SK-N-SH (cell line): ENCODE measurements around the gene TP53I13. TPM values are rescaled to one million over a fixed set of nuclear protein-coding genes. Genes with fewer than 3 reads are reported as not detected.
A peak's percentile ranks its signal among the peaks of the same experiment; 100 is the strongest.

Experiments
- CTCF ChIA-PET: fragments of 300-600, 350-600 bp; formaldehyde crosslinking; extraction: SDS; loops from one replicate; lab custom pipeline; 2021; lab: Yijun Ruan, JAX
- POLR2A ChIA-PET: fragments of 350-600 bp; sonication (Branson Sonifier 250); formaldehyde crosslinking; extraction: SDS; loops from one replicate; lab custom pipeline; 2020; ENCODE audit warnings: antibody characterized with exemption, inconsistent platforms; lab: Yijun Ruan, JAX
- DNase-seq: peaks from one replicate; pipeline ENCODE4 v3.0.0; 2012
- H2AFZ ChIP-seq: fragments of 200-600 bp; sonication (generic); 2 replicates; pipeline ENCODE4 v1.8.1; 2016; ENCODE audit warnings: antibody characterized with exemption, mild to moderate bottlenecking, low read depth
- H3F3A ChIP-seq: fragments of 200-600 bp; sonication (generic); replicated peaks from 2 replicates; pipeline ENCODE3; 2016; ENCODE audit warnings: antibody characterized with exemption, mild to moderate bottlenecking; ENCODE audit not compliant: insufficient read depth
- H3K27ac ChIP-seq, 2 experiments: fragments of 200-500 bp in 1 of 2; fragments of 200-600 bp in 1 of 2; sonication (Bioruptor generic) in 1 of 2; sonication (generic), shearing (Covaris generic) in 1 of 2; 2 replicates each; pipeline versions ENCODE4 v1.5.1 to v1.6.1; 2014 to 2016; ENCODE audit warnings: low read depth in 2 of 2, inconsistent platforms in 1 of 2, low read length in 1 of 2, mild to moderate bottlenecking in 1 of 2, mixed read lengths in 1 of 2
- H3K27me3 ChIP-seq: fragments of 200-600 bp; sonication (generic), shearing (Covaris generic); 2 replicates; pipeline ENCODE4 v1.6.1; 2016; ENCODE audit warnings: mixed run types; ENCODE audit not compliant: insufficient read depth
- H3K36me3 ChIP-seq, 2 experiments: fragments of 200-500 bp in 1 of 2; fragments of 200-600 bp in 1 of 2; sonication (Bioruptor generic) in 1 of 2; sonication (generic) in 1 of 2; replicated peaks in 1 of 2; 2 replicates each; pipeline versions ENCODE3 to v1.5.1; 2014 to 2016; ENCODE audit warnings: low read length in 1 of 2, mild to moderate bottlenecking in 1 of 2; ENCODE audit not compliant: insufficient read depth in 2 of 2, control insufficient read depth in 1 of 2
- H3K4me1 ChIP-seq, 2 experiments: fragments of 200-500 bp in 1 of 2; fragments of 200-600 bp in 1 of 2; sonication (Bioruptor generic) in 1 of 2; sonication (generic), shearing (Covaris generic) in 1 of 2; 2 replicates each; pipeline versions ENCODE4 v1.5.1 to v1.6.1; 2014 to 2016; ENCODE audit warnings: low read depth in 1 of 2, low read length in 1 of 2, mixed run types in 1 of 2; ENCODE audit not compliant: insufficient read depth in 2 of 2, control insufficient read depth in 1 of 2
- H3K4me2 ChIP-seq: fragments of 200-600 bp; sonication (generic), shearing (Covaris generic); 2 replicates; pipeline ENCODE4 v1.6.1; 2017; ENCODE audit warnings: mixed run types
- H3K4me3 ChIP-seq, 2 experiments: fragments of 200-500 bp in 1 of 2; fragments of 200-600 bp in 1 of 2; sonication (Bioruptor generic) in 1 of 2; sonication (generic), shearing (Covaris generic) in 1 of 2; 2 replicates each; pipeline versions ENCODE4 v1.5.1 to v1.8.1; 2014 to 2016; ENCODE audit warnings: low read depth in 2 of 2, inconsistent platforms in 1 of 2, low read length in 1 of 2, mild to moderate bottlenecking in 1 of 2, mixed read lengths in 1 of 2, moderate library complexity in 1 of 2
- H3K79me2 ChIP-seq: fragments of 200-600 bp; sonication (generic); 2 replicates; pipeline ENCODE4 v1.8.1; 2017; ENCODE audit warnings: mild to moderate bottlenecking; ENCODE audit not compliant: insufficient read depth
- H3K9ac ChIP-seq: fragments of 200-600 bp; sonication (generic); 2 replicates; pipeline ENCODE4 v1.6.1; 2017; ENCODE audit warnings: mixed run types
- H3K9me2 ChIP-seq: fragments of 200-600 bp; sonication (generic); 2 replicates; pipeline ENCODE4 v1.6.1; 2017; ENCODE audit warnings: mixed run types
- H3K9me3 ChIP-seq: fragments of 200-600 bp; sonication (generic); 2 replicates; pipeline ENCODE4 v1.6.1; 2017; ENCODE audit warnings: mixed run types, mild to moderate bottlenecking, moderate library complexity
- H4K20me1 ChIP-seq: fragments of 200-600 bp; sonication (generic); 2 replicates; pipeline ENCODE4 v1.6.1; 2017; ENCODE audit warnings: mild to moderate bottlenecking, mixed run types; ENCODE audit not compliant: insufficient read depth
- CHD2 ChIP-seq: fragments of 150-350 bp; IDR thresholded peaks from 2 replicates; pipeline ENCODE4 v1.6.1; 2018; ENCODE audit warnings: low read length; ENCODE audit not compliant: partially characterized antibody
- FOXJ3 ChIP-seq: sonication (generic); formaldehyde crosslinking; IDR thresholded peaks from 2 replicates; pipeline ENCODE4 v1.5.1; 2020; ENCODE audit warnings: mild to moderate bottlenecking, missing genetic modification reagents
- GATA2 ChIP-seq: sonication (generic); formaldehyde crosslinking; IDR thresholded peaks from 2 replicates; pipeline ENCODE4 v1.5.0; 2020; ENCODE audit warnings: mild to moderate bottlenecking, missing genetic modification reagents
- JUND ChIP-seq: IDR thresholded peaks from 2 replicates; pipeline ENCODE4 v1.4.0; 2012
- MEF2A ChIP-seq: IDR thresholded peaks from 2 replicates; pipeline ENCODE4 v1.4.0; 2012; ENCODE audit warnings: low read depth, borderline replicate concordance
- MXI1 ChIP-seq: IDR thresholded peaks from 2 replicates; pipeline ENCODE4 v1.6.1; 2012; ENCODE audit warnings: mild to moderate bottlenecking, low read depth, low read length, improper control_type of control experiment
- RCOR1 ChIP-seq: fragments of 150-350 bp; IDR thresholded peaks from 2 replicates; pipeline ENCODE4 v1.6.1; 2017; ENCODE audit warnings: antibody characterized with exemption, low read length
- RXRA ChIP-seq: IDR thresholded peaks from 2 replicates; pipeline ENCODE4 v1.4.0; 2012; ENCODE audit warnings: low read depth, mild to moderate bottlenecking, borderline replicate concordance
- SIN3A ChIP-seq: IDR thresholded peaks from 2 replicates; pipeline ENCODE4 v1.6.1; 2012; ENCODE audit warnings: low read depth, mild to moderate bottlenecking, low read length, moderate library complexity, borderline replicate concordance
- TEAD4 ChIP-seq: IDR thresholded peaks from 2 replicates; pipeline ENCODE4 v1.4.0; 2012; ENCODE audit warnings: mild to moderate bottlenecking, borderline replicate concordance; ENCODE audit not compliant: insufficient read depth
- YY1 ChIP-seq: IDR thresholded peaks from 2 replicates; pipeline ENCODE4 v1.4.0; 2012; ENCODE audit warnings: low read depth, mild to moderate bottlenecking
- WGBS: methylation state at CpG from one replicate; pipeline ENCODE4 v1.1.6; 2017; ENCODE audit warnings: low lambda C conversion rate; 5-methylcytosine and 5-hydroxymethylcytosine counted together
- polyA plus RNA-seq, 3 experiments: library from polyadenylated mRNA; depleted of rRNA; stranded (reverse); fragments of >200 nt; gene quantifications; 2 replicates each; pipeline ENCODE4 v1.2.3, GENCODE V29; 2012
- TF ChIP-seq, protein P1 (sequence below): IDR thresholded peaks from 2 replicates; pipeline ENCODE4 v1.6.1; 2012; ENCODE audit warnings: mild to moderate bottlenecking, low read depth, low read length, moderate library complexity

Gene TP53I13
- polyA plus RNA-seq, 1 of the 3 experiments (the other 2 are of a cell fraction), result 39.2 TPM

DNA sequence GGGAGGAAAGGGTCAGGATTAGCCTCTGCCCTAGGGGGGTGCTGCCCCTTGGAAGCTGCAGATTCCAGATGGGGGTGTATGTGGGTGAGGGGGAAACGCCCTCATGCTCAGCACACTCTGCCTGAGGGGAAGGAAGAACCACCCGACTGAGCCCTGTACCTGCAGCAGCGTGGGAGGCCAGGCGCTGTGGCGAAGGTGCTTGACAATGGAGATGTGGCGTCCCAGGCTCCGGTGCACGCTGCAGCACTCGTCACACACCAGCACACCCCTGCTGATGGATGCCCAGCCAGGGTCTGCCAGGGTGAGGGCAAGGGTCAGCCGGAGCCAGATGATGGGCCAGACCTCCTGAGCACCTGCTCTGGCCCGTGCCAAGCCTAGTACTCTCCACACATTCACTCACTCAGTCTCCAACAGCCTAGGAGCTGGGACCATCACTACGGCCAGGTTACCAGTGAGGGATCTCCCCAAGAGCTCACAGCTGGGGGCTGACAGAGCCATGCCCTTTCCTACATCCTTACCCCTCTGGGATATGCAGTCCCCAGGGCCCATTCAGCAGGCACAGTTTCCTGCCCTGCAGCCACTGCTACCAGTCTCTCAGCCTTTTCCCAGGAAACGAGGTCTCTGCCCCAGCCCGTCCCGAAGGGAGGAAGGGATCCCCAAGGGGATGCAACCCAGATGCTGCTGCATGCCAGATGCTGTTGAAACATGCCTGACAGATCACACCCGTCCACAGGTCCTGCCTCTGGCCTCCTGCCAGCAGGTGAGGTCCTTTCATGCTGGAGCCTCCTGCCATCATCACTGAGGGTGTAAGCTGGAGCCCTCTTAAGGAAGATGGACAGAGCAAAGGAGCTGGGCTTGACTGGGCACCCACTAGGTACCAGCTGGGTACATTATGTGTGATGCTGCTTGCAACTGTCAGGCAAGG lies 15.1 kb downstream of the TP53I13 start:
- no peak overlapping the region for H2AFZ ChIP-seq
- H3K9me2 ChIP-seq, result no peaks in the 10 kb centered on the region
- POLR2A ChIA-PET, result interaction anchor here (1.4 kb wide), 1 partner anchor 8 kb away, joined by 3 read pairs; no protein-coding TSS in a partner anchor
- no peak overlapping the region; a peak in 1 of 4 replicates for H3K27ac ChIP-seq
- CTCF ChIA-PET, result interaction anchor here (0.6 to 12.7 kb wide), 6 partner anchors 8 to 921 kb away, joined by 3 to 166 read pairs (median 3); partner anchors contain the start of genes ABHD15, ANKRD13B and TP53I13
- no peak overlapping the region for H3K9ac ChIP-seq
- no peaks in the 10 kb centered on the region for H3K27me3 ChIP-seq
- no peak overlapping the region for H3K4me2 ChIP-seq
- DNase-seq, result peak; percentile 23
- peaks cover 70% of the 10 kb centered on the region for H3K79me2 ChIP-seq
- peaks cover 12 to 46% of the 10 kb centered on the region in 2 experiments; a peak in 3 of 4 replicates for H3K4me1 ChIP-seq
- WGBS, result 90% methylated on average over 9 of the region's 16 CpGs
- peaks cover 5 to 39% of the 10 kb centered on the region in 2 experiments for H3K36me3 ChIP-seq
- no peak overlapping the region for H3K4me3 ChIP-seq
- TF ChIP-seq JUND, result no peak
- no peak for TF ChIP-seq MXI1
- no peak for TF ChIP-seq FOXJ3 (CRISPR knock-in tag)
- no peak for TF ChIP-seq YY1
- no peak for TF ChIP-seq TEAD4
- no peak for TF ChIP-seq MEF2A
- no peak for TF ChIP-seq RXRA
- TF ChIP-seq GATA2, result no peak
- TF ChIP-seq, protein P1, sequence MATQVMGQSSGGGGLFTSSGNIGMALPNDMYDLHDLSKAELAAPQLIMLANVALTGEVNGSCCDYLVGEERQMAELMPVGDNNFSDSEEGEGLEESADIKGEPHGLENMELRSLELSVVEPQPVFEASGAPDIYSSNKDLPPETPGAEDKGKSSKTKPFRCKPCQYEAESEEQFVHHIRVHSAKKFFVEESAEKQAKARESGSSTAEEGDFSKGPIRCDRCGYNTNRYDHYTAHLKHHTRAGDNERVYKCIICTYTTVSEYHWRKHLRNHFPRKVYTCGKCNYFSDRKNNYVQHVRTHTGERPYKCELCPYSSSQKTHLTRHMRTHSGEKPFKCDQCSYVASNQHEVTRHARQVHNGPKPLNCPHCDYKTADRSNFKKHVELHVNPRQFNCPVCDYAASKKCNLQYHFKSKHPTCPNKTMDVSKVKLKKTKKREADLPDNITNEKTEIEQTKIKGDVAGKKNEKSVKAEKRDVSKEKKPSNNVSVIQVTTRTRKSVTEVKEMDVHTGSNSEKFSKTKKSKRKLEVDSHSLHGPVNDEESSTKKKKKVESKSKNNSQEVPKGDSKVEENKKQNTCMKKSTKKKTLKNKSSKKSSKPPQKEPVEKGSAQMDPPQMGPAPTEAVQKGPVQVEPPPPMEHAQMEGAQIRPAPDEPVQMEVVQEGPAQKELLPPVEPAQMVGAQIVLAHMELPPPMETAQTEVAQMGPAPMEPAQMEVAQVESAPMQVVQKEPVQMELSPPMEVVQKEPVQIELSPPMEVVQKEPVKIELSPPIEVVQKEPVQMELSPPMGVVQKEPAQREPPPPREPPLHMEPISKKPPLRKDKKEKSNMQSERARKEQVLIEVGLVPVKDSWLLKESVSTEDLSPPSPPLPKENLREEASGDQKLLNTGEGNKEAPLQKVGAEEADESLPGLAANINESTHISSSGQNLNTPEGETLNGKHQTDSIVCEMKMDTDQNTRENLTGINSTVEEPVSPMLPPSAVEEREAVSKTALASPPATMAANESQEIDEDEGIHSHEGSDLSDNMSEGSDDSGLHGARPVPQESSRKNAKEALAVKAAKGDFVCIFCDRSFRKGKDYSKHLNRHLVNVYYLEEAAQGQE, result no peak
- no peak for TF ChIP-seq SIN3A
- no peak for TF ChIP-seq RCOR1
- no peak for TF ChIP-seq CHD2
- TF ChIP-seq, all 33 proteins: peak for 0
- peaks cover 70% of the 10 kb centered on the region for H4K20me1 ChIP-seq
- no peaks in the 10 kb centered on the region for H3K9me3 ChIP-seq
- H3F3A ChIP-seq, result peaks cover 5% of the 10 kb centered on the region
